Middle frontal gyrus (tissue), 1 donor: ENCODE data around the gene CAPN2.

Experiments
- DNase-seq: peaks from one replicate; pipeline ENCODE4 v3.0.0-alpha.2; 2015; ENCODE audit warnings: low spot score; ENCODE audit errors: extremely low spot score

The CAPN2 gene

GRCh38 chr1:223758734-223759133, 46.4 kb downstream of the CAPN2 start:
- no peak for DNase-seq

GRCh38 chr1:223759273-223759672, 46.9 kb downstream of the CAPN2 start:
- DNase-seq, result no peak

- DNase-seq, result no peak
Observed at GRCh38 chr1:223760833-223761232, 48.5 kb downstream of the CAPN2 start.

- no peak for DNase-seq
Observed at GRCh38 chr1:223761411-223761810, 49.1 kb downstream of the CAPN2 start.

GRCh38 chr1:223763251-223763650, 50.9 kb downstream of the CAPN2 start:
- no peak for DNase-seq

- DNase-seq, result no peak
Observed at GRCh38 chr1:223763881-223764280, 51.5 kb downstream of the CAPN2 start.

GRCh38 chr1:223765036-223765718, 52.8 kb downstream of the CAPN2 start:
- peak; percentile 60 for DNase-seq

GRCh38 chr1:223765719-223766340, 53.5 kb downstream of the CAPN2 start:
- no peak for DNase-seq

GRCh38 chr1:223770621-223771315, 58.4 kb downstream of the CAPN2 start:
- no peak for DNase-seq

GRCh38 chr1:223771469-223771813, 59.1 kb downstream of the CAPN2 start:
- no peak for DNase-seq

- DNase-seq, result no peak
Observed at GRCh38 chr1:223771814-223772770, 59.8 kb downstream of the CAPN2 start.

GRCh38 chr1:223772771-223773160, 60.4 kb downstream of the CAPN2 start:
- DNase-seq, result no peak

- DNase-seq, result no peak
Observed at GRCh38 chr1:223774134-223774814, 61.9 kb downstream of the CAPN2 start.

GRCh38 chr1:223775054-223775453, 62.7 kb downstream of the CAPN2 start:
- no peak for DNase-seq

GRCh38 chr1:223775711-223776074, 63.4 kb downstream of the CAPN2 start:
- no peak for DNase-seq

GRCh38 chr1:223776075-223776814, 63.9 kb downstream of the CAPN2 start:
- no peak for DNase-seq

- no peak for DNase-seq
Observed at GRCh38 chr1:223776826-223777454, 64.6 kb downstream of the CAPN2 start.

GRCh38 chr1:223780318-223780717, 68.0 kb downstream of the CAPN2 start:
- no peak for DNase-seq

GRCh38 chr1:223780949-223781348, 68.6 kb downstream of the CAPN2 start:
- DNase-seq, result no peak

- no peak for DNase-seq
Observed at GRCh38 chr1:223783676-223784075, 71.3 kb downstream of the CAPN2 start.
